ENCODE results near the gene PIP5KL1. TPM values are rescaled to one million over a fixed set of nuclear protein-coding genes. Genes with fewer than 3 reads are reported as not detected.

Gene PIP5KL1
- total and polyA plus RNA-seq, 2 of the 8 experiments (the other 6 are each of a cell fraction or from before 2014, with no cell fraction given): 13.4 to 15.4 TPM

- no peak for TF ChIP-seq KDM4A (IDR thresholded peaks at IDR 0.05; ENCODE audit: low read depth, low read length, severe bottlenecking)
- no peak for TF ChIP-seq RFX5 (IDR thresholded peaks at IDR 0.05; ENCODE audit: borderline replicate concordance, low read depth, low read length)
- no peak for TF ChIP-seq CTBP2 (IDR thresholded peaks at IDR 0.05; ENCODE audit: borderline replicate concordance, insufficient read depth, insufficient read length, low read length)
- TF ChIP-seq POLR2A (IDR thresholded peaks at IDR 0.05; ENCODE audit: control extremely low read depth in 1 of 2, low read depth in 2 of 2, low read length in 2 of 2): no peak
- no peak for TF ChIP-seq RXRA (IDR thresholded peaks at IDR 0.05; ENCODE audit: insufficient read depth, low read depth, low read length)
- TF ChIP-seq TCF12 (IDR thresholded peaks at IDR 0.05; ENCODE audit: low read depth, low read length): no peak
- TF ChIP-seq RAD21 (IDR thresholded peaks at IDR 0.05 in 1 of 2, conservative IDR thresholded peaks at IDR 0.05 in 1 of 2; ENCODE audit: low read depth in 2 of 2, low read length in 2 of 2): no peak
- TF ChIP-seq CTCF (IDR thresholded peaks at IDR 0.05; ENCODE audit: control extremely low read depth in 1 of 3, insufficient read depth in 1 of 3, low read depth in 1 of 3, low read length in 3 of 3): no peak
These were observed 17.5 kb upstream of the PIP5KL1 start (continued) for GRCh38 chr9:127947841-127948710.
